Type B pancreatic cell (in vitro differentiated cells): ENCODE measurements around the gene SNTB2. TPM values are rescaled to one million over a fixed set of nuclear protein-coding genes. Genes with fewer than 3 reads are reported as not detected.

Source experiments
- DNase-seq: peaks from one replicate; pipeline ENCODE4 v3.0.0; 2021; ENCODE audit warnings: mixed read lengths; ENCODE audit not compliant: unreplicated experiment; ENCODE audit errors: extremely low spot score
- H3K27ac Mint-ChIP-seq: 2 replicates; pipeline ENCODE4 v1.8.0; 2021; ENCODE audit warnings: mild to moderate bottlenecking, mixed read lengths
- H3K27me3 Mint-ChIP-seq: 2 replicates; pipeline ENCODE4 v1.8.0; 2021; ENCODE audit warnings: mixed read lengths
- H3K36me3 Mint-ChIP-seq: 2 replicates; pipeline ENCODE4 v1.8.0; 2021; ENCODE audit warnings: mixed read lengths
- H3K4me1 Mint-ChIP-seq: one replicate; pipeline ENCODE4 v1.8.0; 2021; ENCODE audit warnings: mixed read lengths; ENCODE audit not compliant: unreplicated experiment
- H3K4me3 Mint-ChIP-seq: 2 replicates; pipeline ENCODE4 v1.8.0; 2021; ENCODE audit warnings: mild to moderate bottlenecking, mixed read lengths
- H3K9me3 Mint-ChIP-seq: 2 replicates; pipeline ENCODE4 v1.8.0; 2021; ENCODE audit warnings: mixed read lengths
- total RNA-seq: library from RNA; stranded (reverse); gene quantifications from 2 replicates; pipeline ENCODE4 v1.2.1, GENCODE V29; 2021; ENCODE audit warnings: low replicate concordance
- TF ChIP-seq, protein P1 (sequence below): fragments of 200-600 bp; sonication (generic); conservative IDR thresholded peaks from 2 replicates; pipeline ENCODE4 v1.5.0; 2021; ENCODE audit warnings: antibody characterized with exemption, mild to moderate bottlenecking

SNTB2 gene
- total RNA-seq, 1 donor from 2014 or later, result 22.2 TPM

DNA sequence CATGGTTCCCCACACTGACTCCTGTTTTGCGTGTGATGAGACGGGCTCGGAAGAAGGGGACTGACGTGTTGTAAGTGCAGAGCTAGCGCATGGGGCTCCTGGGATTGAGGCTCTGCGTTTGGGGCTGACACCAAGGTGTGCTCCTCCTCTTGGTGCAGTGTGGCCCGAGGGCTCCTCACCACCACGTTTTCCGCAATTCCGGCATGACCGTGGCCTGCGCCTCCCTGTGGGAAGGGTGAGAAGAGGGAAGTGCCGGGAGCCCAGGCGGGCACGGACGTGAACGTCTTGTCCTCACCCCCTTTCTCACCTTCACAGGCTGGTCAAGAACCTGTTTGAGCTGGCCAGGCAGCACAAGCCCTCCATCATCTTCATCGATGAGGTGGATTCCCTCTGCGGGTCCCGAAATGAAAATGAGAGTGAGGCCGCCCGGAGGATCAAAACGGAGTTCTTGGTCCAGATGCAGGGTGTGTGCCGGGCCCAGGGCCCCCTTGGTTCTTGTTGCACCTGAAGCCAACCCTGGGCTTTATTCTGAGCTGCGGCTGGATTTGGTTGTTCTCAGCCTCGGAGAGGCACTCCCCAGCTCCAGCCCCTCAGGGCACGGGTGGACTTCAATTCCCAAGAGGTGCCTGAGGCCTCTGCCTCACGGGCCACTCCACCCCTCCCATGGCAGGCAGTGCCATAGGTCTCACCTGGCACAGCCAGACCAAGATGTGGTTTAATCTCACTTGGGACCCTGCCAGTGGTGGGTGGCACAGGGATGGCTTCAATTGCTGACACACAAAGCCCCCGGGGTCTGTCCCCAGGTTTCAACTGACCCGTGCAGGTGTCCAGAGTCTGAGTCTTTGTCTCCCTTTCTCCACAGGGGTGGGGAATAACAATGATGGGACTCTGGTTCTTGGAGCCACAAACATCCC lies 133.1 kb downstream of the SNTB2 start:
- Mint-ChIP-seq H3K36me3 (peaks cover 16% of the 10 kb centered on the region), H3K27ac (no peak overlapping the region), H3K4me1 (no peaks in the 10 kb centered on the region), H3K9me3 (no peaks in the 10 kb centered on the region), H3K27me3 (no peaks in the 10 kb centered on the region), H3K4me3 (no peak overlapping the region)
- TF ChIP-seq, protein P1, sequence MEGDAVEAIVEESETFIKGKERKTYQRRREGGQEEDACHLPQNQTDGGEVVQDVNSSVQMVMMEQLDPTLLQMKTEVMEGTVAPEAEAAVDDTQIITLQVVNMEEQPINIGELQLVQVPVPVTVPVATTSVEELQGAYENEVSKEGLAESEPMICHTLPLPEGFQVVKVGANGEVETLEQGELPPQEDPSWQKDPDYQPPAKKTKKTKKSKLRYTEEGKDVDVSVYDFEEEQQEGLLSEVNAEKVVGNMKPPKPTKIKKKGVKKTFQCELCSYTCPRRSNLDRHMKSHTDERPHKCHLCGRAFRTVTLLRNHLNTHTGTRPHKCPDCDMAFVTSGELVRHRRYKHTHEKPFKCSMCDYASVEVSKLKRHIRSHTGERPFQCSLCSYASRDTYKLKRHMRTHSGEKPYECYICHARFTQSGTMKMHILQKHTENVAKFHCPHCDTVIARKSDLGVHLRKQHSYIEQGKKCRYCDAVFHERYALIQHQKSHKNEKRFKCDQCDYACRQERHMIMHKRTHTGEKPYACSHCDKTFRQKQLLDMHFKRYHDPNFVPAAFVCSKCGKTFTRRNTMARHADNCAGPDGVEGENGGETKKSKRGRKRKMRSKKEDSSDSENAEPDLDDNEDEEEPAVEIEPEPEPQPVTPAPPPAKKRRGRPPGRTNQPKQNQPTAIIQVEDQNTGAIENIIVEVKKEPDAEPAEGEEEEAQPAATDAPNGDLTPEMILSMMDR, result no peak
- no peak for DNase-seq

DNA sequence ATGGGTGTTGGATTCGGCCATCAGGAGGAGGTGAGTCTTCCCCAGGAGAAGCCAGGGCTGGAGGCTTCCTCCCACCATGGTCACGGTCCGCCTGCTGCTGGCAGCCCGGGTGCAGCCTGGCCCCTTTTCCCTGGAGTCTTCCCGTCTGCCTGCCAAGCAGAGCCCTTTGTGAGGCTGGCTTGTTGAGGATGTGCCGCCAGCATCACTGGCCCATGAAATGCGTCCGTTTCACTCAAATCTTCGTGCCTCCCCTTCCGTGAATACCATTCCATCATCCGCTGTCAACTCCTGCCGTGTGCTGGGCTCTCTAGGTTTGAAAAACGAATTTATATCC lies 133.7 kb downstream of the SNTB2 start:
- H3K4me1 Mint-ChIP-seq, result no peaks in the 10 kb centered on the region
- H3K9me3 Mint-ChIP-seq, result no peaks in the 10 kb centered on the region
- no peak overlapping the region for H3K4me3 Mint-ChIP-seq
- no peak for DNase-seq
- TF ChIP-seq, protein P1, result no peak
- no peak overlapping the region for H3K27ac Mint-ChIP-seq
- H3K36me3 Mint-ChIP-seq, result peaks cover 16% of the 10 kb centered on the region
- no peaks in the 10 kb centered on the region for H3K27me3 Mint-ChIP-seq

DNA sequence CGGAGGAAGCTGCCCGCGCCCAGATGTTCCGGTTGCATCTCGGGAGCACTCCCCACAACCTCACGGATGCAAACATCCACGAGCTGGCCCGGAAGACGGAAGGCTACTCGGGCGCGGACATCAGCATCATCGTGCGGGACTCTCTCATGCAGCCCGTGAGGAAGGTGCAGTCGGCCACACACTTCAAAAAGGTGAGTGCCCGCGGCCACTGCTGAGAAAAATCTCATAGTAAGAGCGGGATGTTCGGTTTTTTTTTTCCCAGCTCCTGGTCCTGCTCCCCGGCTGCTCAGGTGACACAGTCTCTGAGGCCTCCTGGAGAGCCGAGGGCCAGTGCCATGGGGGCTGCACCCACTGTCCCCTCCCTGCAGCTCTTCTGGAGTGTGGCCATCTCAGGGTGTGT lies 134.1 kb downstream of the SNTB2 start:
- peaks cover 2% of the 10 kb centered on the region for H3K4me1 Mint-ChIP-seq
- TF ChIP-seq, protein P1, result no peak

DNA sequence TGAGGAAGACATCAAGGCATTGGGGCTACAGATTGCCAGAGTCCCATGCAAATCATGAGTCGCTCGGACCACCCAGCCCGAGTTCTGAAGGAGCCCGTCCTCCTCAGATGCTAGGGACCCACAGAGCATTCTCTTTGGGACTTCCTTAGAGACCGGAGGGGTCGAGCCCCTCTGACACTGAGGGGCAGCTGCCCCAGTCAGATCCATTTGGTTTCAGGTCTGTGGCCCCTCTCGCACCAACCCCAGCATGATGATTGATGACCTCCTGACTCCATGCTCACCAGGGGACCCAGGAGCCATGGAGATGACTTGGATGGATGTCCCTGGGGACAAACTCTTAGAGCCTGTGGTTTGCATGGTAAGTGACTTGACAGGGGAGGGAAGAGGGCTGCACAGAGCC lies 135.4 kb downstream of the SNTB2 start:
- Mint-ChIP-seq H3K27ac (no peak overlapping the region), H3K4me3 (no peak overlapping the region), H3K36me3 (peaks cover 16% of the 10 kb centered on the region), H3K27me3 (no peaks in the 10 kb centered on the region), H3K9me3 (no peaks in the 10 kb centered on the region), H3K4me1 (peaks cover 10% of the 10 kb centered on the region)
- DNase-seq, result no peak
- TF ChIP-seq, protein P1, result no peak

More for the DNA sequence above, 134.1 kb downstream of the SNTB2 start:
- Mint-ChIP-seq H3K4me3 (no peak overlapping the region), H3K27ac (no peak overlapping the region), H3K36me3 (peaks cover 16% of the 10 kb centered on the region), H3K9me3 (no peaks in the 10 kb centered on the region), H3K27me3 (no peaks in the 10 kb centered on the region)
- DNase-seq, result no peak

DNA sequence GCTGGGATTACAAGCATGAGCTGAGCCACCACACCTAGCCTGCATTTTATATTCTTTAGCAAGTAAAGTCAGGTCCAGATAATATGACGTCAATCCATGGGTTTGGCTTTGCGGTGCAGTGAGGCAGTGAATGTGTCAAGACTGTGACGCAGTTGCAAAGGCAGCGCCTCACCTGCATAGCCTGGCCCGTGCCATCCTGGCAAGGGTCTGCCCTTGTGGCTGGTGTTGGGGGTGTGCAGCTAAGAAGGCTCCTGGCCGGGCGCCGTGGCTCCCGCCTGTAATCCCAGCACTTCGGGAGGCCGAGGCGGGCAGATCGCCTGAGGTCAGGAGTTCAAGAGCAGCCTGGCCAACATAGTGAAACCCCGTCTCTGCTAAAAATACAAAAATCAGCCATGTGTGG lies 136.5 kb downstream of the SNTB2 start:
- H3K9me3 Mint-ChIP-seq, result no peaks in the 10 kb centered on the region

More for the DNA sequence above, 136.5 kb downstream of the SNTB2 start:
- H3K4me1 Mint-ChIP-seq, result peaks cover 10% of the 10 kb centered on the region
- peaks cover 16% of the 10 kb centered on the region for H3K36me3 Mint-ChIP-seq
- DNase-seq, result no peak
- no peaks in the 10 kb centered on the region for H3K27me3 Mint-ChIP-seq
- TF ChIP-seq, protein P1, result no peak
- no peak overlapping the region for H3K4me3 Mint-ChIP-seq
- peak overlapping the region; percentile 31 for H3K27ac Mint-ChIP-seq
